IMR-90 (cell line): Measurements from ENCODE around the gene HEXD. TPM values are rescaled to one million over a fixed set of nuclear protein-coding genes. Genes with fewer than 3 reads are reported as not detected.

Experiments
- ATAC-seq: fragments of 200-7000 bp; cut with Tn5 transposase; 2 replicates; pipeline ENCODE4 v1.9.1; 2020; ENCODE audit warnings: low read depth, mild to moderate bottlenecking, moderate library complexity
- BruUV-seq: library from RNA; stranded (reverse); fragments of 400-500 nt; replicated peaks from 2 replicates; lab custom pipeline; 2021; lab: Mats Ljungman, UMichigan
- CTCF ChIA-PET: fragments of 300-600 bp; formaldehyde crosslinking; extraction: SDS; loops from one replicate; lab custom pipeline; 2021; ENCODE audit warnings: antibody characterized with exemption; lab: Yijun Ruan, JAX
- POLR2A ChIA-PET: fragments of 300-600 bp; sonication (Branson Sonifier 250); formaldehyde crosslinking; loops from one replicate; lab custom pipeline; 2022; ENCODE audit warnings: antibody characterized with exemption; ENCODE audit not compliant: unreplicated experiment; lab: Charles Lee
- DNase-seq: peaks from one replicate; pipeline ENCODE4 v3.0.0; 2013
- H2AFZ ChIP-seq: replicated peaks from 2 replicates; pipeline ENCODE3; 2013; ENCODE audit warnings: low read length, mild to moderate bottlenecking; ENCODE audit not compliant: poor library complexity
- H2AK5ac ChIP-seq: 2 replicates; pipeline ENCODE4 v1.6.1; 2013; ENCODE audit warnings: low read depth, low read length, inconsistent platforms
- H2AK9ac ChIP-seq: replicated peaks from 2 replicates; pipeline ENCODE3; 2013; ENCODE audit warnings: mild to moderate bottlenecking, low read depth, low read length, moderate library complexity; ENCODE audit not compliant: poor library complexity
- H2BK120ac ChIP-seq: 2 replicates; pipeline ENCODE4 v1.6.1; 2013; ENCODE audit warnings: low read depth, low read length, inconsistent platforms
- H2BK15ac ChIP-seq: 3 replicates; pipeline ENCODE4 v1.6.1; 2013; ENCODE audit warnings: low read depth, low read length, inconsistent platforms
- H2BK20ac ChIP-seq: 2 replicates; pipeline ENCODE4 v1.6.1; 2013; ENCODE audit warnings: low read depth, mild to moderate bottlenecking, inconsistent platforms, low read length, moderate library complexity
- H2BK5ac ChIP-seq: 2 replicates; pipeline ENCODE4 v1.6.1; 2013; ENCODE audit warnings: mild to moderate bottlenecking, low read depth, low read length, inconsistent platforms; ENCODE audit not compliant: poor library complexity, severe bottlenecking
- H3K14ac ChIP-seq: replicated peaks from 2 replicates; pipeline ENCODE4 v1.6.1; 2013; ENCODE audit warnings: low read depth, low read length, inconsistent platforms
- H3K18ac ChIP-seq: 2 replicates; pipeline ENCODE4 v1.6.1; 2013; ENCODE audit warnings: low read depth, low read length, control low read depth
- H3K23ac ChIP-seq: 2 replicates; pipeline ENCODE4 v1.6.1; 2013; ENCODE audit warnings: low read depth, low read length, inconsistent platforms
- H3K27ac ChIP-seq: 2 replicates; pipeline ENCODE4 v1.5.1; 2013; ENCODE audit warnings: mild to moderate bottlenecking, control low read depth, low read length; ENCODE audit not compliant: insufficient read depth
- H3K27me3 ChIP-seq: 2 replicates; pipeline ENCODE4 v1.6.1; 2013; ENCODE audit warnings: low read length; ENCODE audit not compliant: control insufficient read depth, insufficient read depth
- H3K36me3 ChIP-seq: 2 replicates; pipeline ENCODE4 v1.6.1; 2013; ENCODE audit warnings: low read length, mixed read lengths; ENCODE audit not compliant: control insufficient read depth, insufficient read depth
- H3K4ac ChIP-seq: 2 replicates; pipeline ENCODE4 v1.6.1; 2013; ENCODE audit warnings: low read depth, low read length, inconsistent platforms
- H3K4me1 ChIP-seq: 2 replicates; pipeline ENCODE4 v1.6.1; 2013; ENCODE audit warnings: low read length, mixed read lengths; ENCODE audit not compliant: control insufficient read depth, insufficient read depth
- H3K4me2 ChIP-seq: 2 replicates; pipeline ENCODE4 v1.6.1; 2013; ENCODE audit warnings: low read depth, mild to moderate bottlenecking, control low read depth, low read length, moderate library complexity
- H3K4me3 ChIP-seq: 2 replicates; pipeline ENCODE4 v1.5.1; 2013; ENCODE audit warnings: low read depth, mild to moderate bottlenecking, control low read depth, low read length, moderate library complexity; ENCODE audit not compliant: insufficient read depth
- H3K56ac ChIP-seq: 2 replicates; pipeline ENCODE4 v1.6.1; 2013; ENCODE audit warnings: low read length, inconsistent platforms; ENCODE audit not compliant: insufficient read depth; ENCODE audit errors: extremely low read depth
- H3K79me1 ChIP-seq, 2 experiments: 2 replicates each; pipeline ENCODE4 v1.6.1; 2013; ENCODE audit warnings: low read length in 2 of 2, inconsistent platforms in 1 of 2, low read depth in 1 of 2
- H3K9ac ChIP-seq: 2 replicates; pipeline ENCODE4 v1.6.1; 2013; ENCODE audit warnings: low read depth, low read length, control low read depth
- H3K9me1 ChIP-seq: 2 replicates; pipeline ENCODE4 v1.6.1; 2013; ENCODE audit warnings: low read length, inconsistent platforms; ENCODE audit not compliant: insufficient read depth
- H3K9me3 ChIP-seq: 2 replicates; pipeline ENCODE4 v1.6.1; 2013; ENCODE audit warnings: low read length; ENCODE audit not compliant: control insufficient read depth, insufficient read depth
- H4K20me1 ChIP-seq: 2 replicates; pipeline ENCODE4 v1.6.1; 2013; ENCODE audit warnings: low read length, inconsistent platforms; ENCODE audit not compliant: insufficient read depth
- H4K5ac ChIP-seq: 2 replicates; pipeline ENCODE4 v1.6.1; 2013; ENCODE audit warnings: mild to moderate bottlenecking, low read depth, low read length, control low read depth
- H4K8ac ChIP-seq, 2 experiments: 2 replicates each; pipeline ENCODE4 v1.6.1; 2013; ENCODE audit warnings: low read depth in 2 of 2, low read length in 2 of 2, control low read depth in 1 of 2, inconsistent platforms in 1 of 2
- H4K91ac ChIP-seq: 2 replicates; pipeline ENCODE4 v1.6.1; 2013; ENCODE audit warnings: low read depth, low read length, inconsistent platforms; ENCODE audit not compliant: insufficient read depth
- BHLHE40 ChIP-seq: fragments of 150-350 bp; IDR thresholded peaks from 2 replicates; pipeline ENCODE4 v1.6.1; 2016; ENCODE audit warnings: mild to moderate bottlenecking, low read depth, low read length
- CEBPB ChIP-seq: IDR thresholded peaks from 2 replicates; pipeline ENCODE4 v1.6.1; 2012; ENCODE audit warnings: low read depth, low read length, improper control_type of control experiment
- CHD1 ChIP-seq: IDR thresholded peaks from 2 replicates; pipeline ENCODE4 v1.6.1; 2012; ENCODE audit warnings: low read depth, low read length, improper control_type of control experiment
- FOS ChIP-seq: fragments of 150-350 bp; IDR thresholded peaks from 2 replicates; pipeline ENCODE4 v1.6.1; 2016; ENCODE audit warnings: low read depth, low read length
- MAFK ChIP-seq: IDR thresholded peaks from 2 replicates; pipeline ENCODE4 v1.6.1; 2012; ENCODE audit warnings: low read depth, low read length, improper control_type of control experiment
- MAZ ChIP-seq: IDR thresholded peaks from 2 replicates; pipeline ENCODE4 v1.6.1; 2012; ENCODE audit warnings: low read depth, mild to moderate bottlenecking, low read length, improper control_type of control experiment, moderate library complexity, borderline replicate concordance
- MXI1 ChIP-seq: IDR thresholded peaks from 2 replicates; pipeline ENCODE4 v1.6.1; 2012; ENCODE audit warnings: low read depth, mild to moderate bottlenecking, low read length, moderate library complexity, borderline replicate concordance
- NFE2L2 ChIP-seq: fragments of 150-350 bp; IDR thresholded peaks from 2 replicates; pipeline ENCODE4 v1.6.1; 2016; ENCODE audit warnings: low read depth, mild to moderate bottlenecking, low read length
- POLR2A ChIP-seq: IDR thresholded peaks from 2 replicates; pipeline ENCODE4 v1.6.1; 2012; ENCODE audit warnings: mild to moderate bottlenecking, low read depth, low read length
- RAD21 ChIP-seq: IDR thresholded peaks from 2 replicates; pipeline ENCODE4 v1.6.1; 2012; ENCODE audit warnings: low read length, improper control_type of control experiment
- RCOR1 ChIP-seq: IDR thresholded peaks from 2 replicates; pipeline ENCODE4 v1.6.1; 2012; ENCODE audit warnings: mild to moderate bottlenecking, low read length, improper control_type of control experiment; ENCODE audit not compliant: insufficient replicate concordance
- RFX5 ChIP-seq: IDR thresholded peaks from 2 replicates; pipeline ENCODE4 v1.8.0; 2012; ENCODE audit warnings: low read depth, mild to moderate bottlenecking, low read length, moderate library complexity
- SMC3 ChIP-seq: fragments of 150-350 bp; IDR thresholded peaks from 2 replicates; pipeline ENCODE4 v1.6.1; 2016; ENCODE audit warnings: low read depth, mild to moderate bottlenecking, antibody characterized with exemption, low read length, moderate library complexity
- WGBS, 2 experiments: methylation state at CpG; one replicate each; pipeline versions ENCODE4 v1.1.5 to v1.1.7; 2013; ENCODE audit warnings: missing lambda C conversion rate in 2 of 2; ENCODE audit not compliant: insufficient read length in 1 of 2; ENCODE audit errors: extremely low coverage in 2 of 2; 5-methylcytosine and 5-hydroxymethylcytosine counted together
- dilution Hi-C: fragments of 300-500 bp; cut with HindIII; formaldehyde crosslinking; loops from one replicate; pipeline ENCODE4 v1.14.3; 2018; ENCODE audit warnings: low sequenced_read_pairs; ENCODE audit not compliant: unreplicated experiment
- in situ Hi-C: fragments of 300-500 bp; cut with MboI; formaldehyde crosslinking; loops from 3 replicates; pipeline ENCODE4 v1.14.3; 2019; ENCODE audit warnings: low sequenced_read_pairs, inconsistent platforms, mixed read lengths
- intact Hi-C: fragments of 100-400 bp; cut with micrococcal nuclease; formaldehyde crosslinking; loops from 2 replicates; pipeline ENCODE4 v1.10.0; 2022
- polyA plus RNA-seq, 3 experiments: library from polyadenylated mRNA; depleted of rRNA; stranded (reverse); fragments of >200 nt; gene quantifications; 2 replicates each; pipeline ENCODE4 v1.2.3, GENCODE V29; 2012; ENCODE audit warnings: low replicate concordance in 1 of 3
- total RNA-seq: library from RNA; depleted of rRNA; stranded (reverse); fragments of >200 nt; gene quantifications from 2 replicates; pipeline ENCODE4 v1.2.3, GENCODE V29; 2012
- TF ChIP-seq, protein P1 (sequence below): conservative IDR thresholded peaks from 2 replicates; pipeline ENCODE4 v1.5.1; 2012; ENCODE audit warnings: mild to moderate bottlenecking, low read depth, low read length, improper control_type of control experiment
- TF ChIP-seq, protein P2 (sequence below): fragments of 150-350 bp; IDR thresholded peaks from 2 replicates; pipeline ENCODE4 v1.6.1; 2016; ENCODE audit warnings: low read depth, mild to moderate bottlenecking, low read length, moderate library complexity, borderline replicate concordance
- TF ChIP-seq, protein P3 (sequence below): fragments of 150-350 bp; IDR thresholded peaks from 2 replicates; pipeline ENCODE4 v1.6.1; 2017; ENCODE audit warnings: mild to moderate bottlenecking, antibody characterized with exemption, low read length, low read depth

HEXD gene
- total and polyA plus RNA-seq, 2 of the 4 experiments (the other 2 are of a cell fraction): 3.8 to 9.5 TPM

DNA sequence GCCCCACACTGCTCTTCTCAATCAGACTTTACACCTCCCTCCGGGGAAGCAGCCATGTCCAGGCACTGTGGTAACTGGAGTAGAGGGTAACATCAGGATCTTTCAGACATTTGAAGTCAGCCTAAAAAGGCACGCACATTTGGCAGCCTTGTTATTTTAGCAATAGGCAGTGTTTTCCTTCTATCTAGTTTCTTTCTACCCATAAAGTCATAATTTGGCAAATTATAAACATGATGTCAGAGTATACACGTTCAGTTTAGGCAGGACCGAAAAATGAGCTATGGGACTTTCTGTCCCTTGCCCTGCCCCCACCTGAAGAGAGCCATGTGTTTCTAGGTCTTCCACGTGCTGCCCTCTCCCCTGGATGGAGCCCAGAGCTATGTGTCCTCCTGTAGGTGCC is 61.5 kb downstream of the HEXD start:
- Histone ChIP-seq H3K18ac (no peak overlapping the region), H3K4me1 (no peaks in the 10 kb centered on the region), H4K8ac (no peak overlapping the region), H3K14ac (no peak overlapping the region), H3K56ac (no peak overlapping the region), H3K36me3 (peaks cover 62% of the 10 kb centered on the region), H3K9ac (no peak overlapping the region), H3K23ac (no peak overlapping the region), H2BK15ac (no peak overlapping the region), H4K91ac (no peak overlapping the region), H2BK5ac (no peak overlapping the region), H2BK120ac (no peak overlapping the region), H2BK20ac (no peak overlapping the region), H2AK9ac (no peak overlapping the region), H3K4me2 (no peak overlapping the region), H3K27ac (no peak overlapping the region), H3K9me1 (no peaks in the 10 kb centered on the region), H3K27me3 (no peaks in the 10 kb centered on the region), H4K5ac (no peak overlapping the region), H4K20me1 (no peaks in the 10 kb centered on the region; the same call in 1 of the 2 replicates), H3K4ac (no peak overlapping the region), H2AK5ac (no peak overlapping the region), H2AFZ (no peak overlapping the region), H3K4me3 (no peak overlapping the region), H3K9me3 (no peaks in the 10 kb centered on the region), H3K79me1 (no peaks in the 10 kb centered on the region)
- no TSS peak for BruUV-seq
- TF ChIP-seq, protein P1, sequence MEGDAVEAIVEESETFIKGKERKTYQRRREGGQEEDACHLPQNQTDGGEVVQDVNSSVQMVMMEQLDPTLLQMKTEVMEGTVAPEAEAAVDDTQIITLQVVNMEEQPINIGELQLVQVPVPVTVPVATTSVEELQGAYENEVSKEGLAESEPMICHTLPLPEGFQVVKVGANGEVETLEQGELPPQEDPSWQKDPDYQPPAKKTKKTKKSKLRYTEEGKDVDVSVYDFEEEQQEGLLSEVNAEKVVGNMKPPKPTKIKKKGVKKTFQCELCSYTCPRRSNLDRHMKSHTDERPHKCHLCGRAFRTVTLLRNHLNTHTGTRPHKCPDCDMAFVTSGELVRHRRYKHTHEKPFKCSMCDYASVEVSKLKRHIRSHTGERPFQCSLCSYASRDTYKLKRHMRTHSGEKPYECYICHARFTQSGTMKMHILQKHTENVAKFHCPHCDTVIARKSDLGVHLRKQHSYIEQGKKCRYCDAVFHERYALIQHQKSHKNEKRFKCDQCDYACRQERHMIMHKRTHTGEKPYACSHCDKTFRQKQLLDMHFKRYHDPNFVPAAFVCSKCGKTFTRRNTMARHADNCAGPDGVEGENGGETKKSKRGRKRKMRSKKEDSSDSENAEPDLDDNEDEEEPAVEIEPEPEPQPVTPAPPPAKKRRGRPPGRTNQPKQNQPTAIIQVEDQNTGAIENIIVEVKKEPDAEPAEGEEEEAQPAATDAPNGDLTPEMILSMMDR: no peak
- TF ChIP-seq, protein P2, sequence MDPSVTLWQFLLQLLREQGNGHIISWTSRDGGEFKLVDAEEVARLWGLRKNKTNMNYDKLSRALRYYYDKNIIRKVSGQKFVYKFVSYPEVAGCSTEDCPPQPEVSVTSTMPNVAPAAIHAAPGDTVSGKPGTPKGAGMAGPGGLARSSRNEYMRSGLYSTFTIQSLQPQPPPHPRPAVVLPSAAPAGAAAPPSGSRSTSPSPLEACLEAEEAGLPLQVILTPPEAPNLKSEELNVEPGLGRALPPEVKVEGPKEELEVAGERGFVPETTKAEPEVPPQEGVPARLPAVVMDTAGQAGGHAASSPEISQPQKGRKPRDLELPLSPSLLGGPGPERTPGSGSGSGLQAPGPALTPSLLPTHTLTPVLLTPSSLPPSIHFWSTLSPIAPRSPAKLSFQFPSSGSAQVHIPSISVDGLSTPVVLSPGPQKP: no peak
- no peak for TF ChIP-seq CEBPB
- TF ChIP-seq RAD21: no peak
- no peak for TF ChIP-seq SMC3
- no peak for TF ChIP-seq BHLHE40
- TF ChIP-seq RCOR1: no peak
- TF ChIP-seq POLR2A: no peak
- no peak for TF ChIP-seq MXI1
- TF ChIP-seq CHD1: no peak
- no peak for TF ChIP-seq MAFK
- TF ChIP-seq, protein P3, sequence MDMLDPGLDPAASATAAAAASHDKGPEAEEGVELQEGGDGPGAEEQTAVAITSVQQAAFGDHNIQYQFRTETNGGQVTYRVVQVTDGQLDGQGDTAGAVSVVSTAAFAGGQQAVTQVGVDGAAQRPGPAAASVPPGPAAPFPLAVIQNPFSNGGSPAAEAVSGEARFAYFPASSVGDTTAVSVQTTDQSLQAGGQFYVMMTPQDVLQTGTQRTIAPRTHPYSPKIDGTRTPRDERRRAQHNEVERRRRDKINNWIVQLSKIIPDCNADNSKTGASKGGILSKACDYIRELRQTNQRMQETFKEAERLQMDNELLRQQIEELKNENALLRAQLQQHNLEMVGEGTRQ: no peak
- no peak for TF ChIP-seq FOS
- TF ChIP-seq MAZ: no peak
- no peak for TF ChIP-seq RFX5
- TF ChIP-seq NFE2L2: no peak
- intact Hi-C loops (no loop called here), dilution Hi-C loops (no loop called here), in situ Hi-C loops (no loop called here)
- DNase-seq (no peak), ATAC-seq (no peak)
- ChIA-PET CTCF (no interaction called here), POLR2A (no interaction called here)
- 93% methylated on average over 2 of the region's 5 CpGs; no CpG with 5 or more reads in 1 of the 2 experiments for WGBS, 2 experiments
